Cerebellar nuclear complex (tissue), 1 donor: Measurements from ENCODE around the gene ATP13A1.

Source experiments
- DNase-seq, 2 experiments: peaks; one replicate each; lab custom pipeline; 2025; lab: John Stamatoyannopoulos, UW

Gene ATP13A1

GRCh38 chr19:19662871-19663255 lies 613 bp downstream of the ATP13A1 start:
- no peak for DNase-seq

GRCh38 chr19:19662344-19662743 lies 1.1 kb downstream of the ATP13A1 start:
- DNase-seq: no peak

GRCh38 chr19:19661675-19662251 lies 1.7 kb downstream of the ATP13A1 start:
- no peak for DNase-seq

- no peak for DNase-seq
These were observed 2.3 kb downstream of the ATP13A1 start for GRCh38 chr19:19661141-19661674.

- no peak for DNase-seq
These were observed 3.7 kb downstream of the ATP13A1 start for GRCh38 chr19:19659646-19660245.

- DNase-seq: peak in 1 of 2 experiments; percentile 47
These were observed 6.1 kb downstream of the ATP13A1 start for GRCh38 chr19:19657397-19657783.

- no peak for DNase-seq
These were observed 6.8 kb downstream of the ATP13A1 start for GRCh38 chr19:19656451-19657396.

GRCh38 chr19:19655641-19656343 lies 7.7 kb downstream of the ATP13A1 start:
- DNase-seq: no peak

GRCh38 chr19:19655051-19655594 lies 8.4 kb downstream of the ATP13A1 start:
- DNase-seq: no peak

- DNase-seq: no peak
These were observed 9.0 kb downstream of the ATP13A1 start for GRCh38 chr19:19654441-19654840.

- DNase-seq: no peak
These were observed 9.8 kb downstream of the ATP13A1 start for GRCh38 chr19:19653597-19654147.

- no peak for DNase-seq
These were observed 10.8 kb downstream of the ATP13A1 start for GRCh38 chr19:19652482-19653295.

GRCh38 chr19:19651076-19651475 lies 12.4 kb downstream of the ATP13A1 start:
- no peak for DNase-seq

- no peak for DNase-seq
These were observed 13.1 kb downstream of the ATP13A1 start for GRCh38 chr19:19650331-19650730.

- DNase-seq: no peak
These were observed 13.9 kb downstream of the ATP13A1 start for GRCh38 chr19:19649580-19649995.

GRCh38 chr19:19649155-19649554 lies 14.3 kb downstream of the ATP13A1 start:
- no peak for DNase-seq

- DNase-seq: no peak
These were observed 16.2 kb downstream of the ATP13A1 start for GRCh38 chr19:19647037-19647835.

GRCh38 chr19:19645233-19645870 lies 18.1 kb downstream of the ATP13A1 start:
- DNase-seq: no peak

GRCh38 chr19:19644054-19644388 lies 19.5 kb downstream of the ATP13A1 start:
- DNase-seq: no peak
